ENCODE measurements around the gene SPRYD3. TPM values are rescaled to one million over a fixed set of nuclear protein-coding genes. Genes with fewer than 3 reads are reported as not detected.
A peak's percentile ranks its signal among the peaks of the same experiment; 100 is the strongest.

SPRYD3 gene
- total RNA-seq, 1 experiment from 2014 or later, result 35.2 TPM

DNA sequence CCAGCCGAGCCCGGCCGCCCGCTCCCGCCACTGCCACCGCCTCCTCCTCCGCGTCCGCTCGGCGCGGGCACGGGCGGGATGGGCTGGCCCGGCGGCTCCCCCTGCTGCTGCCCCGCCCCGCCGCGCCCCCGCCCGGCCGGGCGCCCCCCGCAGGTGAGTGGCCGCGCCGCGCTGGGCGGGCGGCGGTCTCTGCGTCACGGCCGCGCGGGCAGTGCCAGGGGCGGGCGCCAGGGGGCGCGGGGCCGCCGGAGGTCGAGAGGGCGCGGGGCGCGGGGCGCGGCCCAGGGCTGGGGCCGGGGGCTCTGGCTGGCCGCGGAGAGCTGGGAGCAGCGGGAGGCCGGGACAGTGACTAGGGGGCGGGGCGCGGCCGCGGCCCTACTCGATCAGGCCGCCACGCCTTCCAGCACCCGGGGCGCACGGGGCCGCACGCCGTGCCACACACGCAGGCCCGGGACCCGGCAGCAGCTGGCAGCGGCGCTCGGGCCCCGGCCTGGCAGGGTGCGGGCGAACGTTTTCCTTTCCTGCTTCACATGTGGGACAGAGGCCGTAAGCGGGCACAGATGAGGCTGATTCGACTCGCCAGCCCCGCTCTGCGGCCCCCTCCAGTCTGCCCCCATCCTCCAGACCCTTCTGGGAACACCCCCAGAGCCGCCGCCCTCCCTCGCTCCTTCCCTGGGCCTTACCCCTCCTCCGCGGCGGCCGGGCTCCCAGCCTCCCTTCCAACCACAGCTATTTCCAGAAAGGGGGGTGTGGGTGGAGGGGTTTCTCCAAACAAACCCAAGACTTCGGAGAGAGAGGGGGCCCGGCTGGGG is 31.8 kb downstream of the SPRYD3 start:
- Mint-ChIP-seq H3K9me3 (ENCODE audit: unreplicated experiment) (no peaks in the 10 kb centered on the region), H3K4me1 (ENCODE audit: insufficient read depth, unreplicated experiment) (peaks cover 46% of the 10 kb centered on the region), H3K27ac (ENCODE audit: low read depth, unreplicated experiment) (peak overlapping the region; percentile 87), H3K4me3 (ENCODE audit: unreplicated experiment) (peak overlapping the region; percentile 80), H3K27me3 (ENCODE audit: insufficient read depth, unreplicated experiment) (no peaks in the 10 kb centered on the region), H3K36me3 (ENCODE audit: insufficient read depth, unreplicated experiment) (peaks cover 19% of the 10 kb centered on the region)
- ChIA-PET CTCF (interaction anchor here (0.5 to 2.0 kb wide), 21 partner anchors 8 to 1582 kb away, joined by 3 to 9 read pairs (median 3); partner anchors contain the start of gene NPFF), POLR2A (interaction anchor here (0.7 to 4.8 kb wide), 13 partner anchors 9 to 900 kb away, joined by 3 to 34 read pairs (median 5); partner anchors contain the start of genes EIF4B, IGFBP6 and SPRYD3)
- DNase-seq (ENCODE audit: unreplicated experiment), result peak; percentile 64
- intact Hi-C loops (cut with micrococcal nuclease), result no loop called here
- no TSS peak for BruUV-seq (replicated peaks)
- TF ChIP-seq, protein P1, sequence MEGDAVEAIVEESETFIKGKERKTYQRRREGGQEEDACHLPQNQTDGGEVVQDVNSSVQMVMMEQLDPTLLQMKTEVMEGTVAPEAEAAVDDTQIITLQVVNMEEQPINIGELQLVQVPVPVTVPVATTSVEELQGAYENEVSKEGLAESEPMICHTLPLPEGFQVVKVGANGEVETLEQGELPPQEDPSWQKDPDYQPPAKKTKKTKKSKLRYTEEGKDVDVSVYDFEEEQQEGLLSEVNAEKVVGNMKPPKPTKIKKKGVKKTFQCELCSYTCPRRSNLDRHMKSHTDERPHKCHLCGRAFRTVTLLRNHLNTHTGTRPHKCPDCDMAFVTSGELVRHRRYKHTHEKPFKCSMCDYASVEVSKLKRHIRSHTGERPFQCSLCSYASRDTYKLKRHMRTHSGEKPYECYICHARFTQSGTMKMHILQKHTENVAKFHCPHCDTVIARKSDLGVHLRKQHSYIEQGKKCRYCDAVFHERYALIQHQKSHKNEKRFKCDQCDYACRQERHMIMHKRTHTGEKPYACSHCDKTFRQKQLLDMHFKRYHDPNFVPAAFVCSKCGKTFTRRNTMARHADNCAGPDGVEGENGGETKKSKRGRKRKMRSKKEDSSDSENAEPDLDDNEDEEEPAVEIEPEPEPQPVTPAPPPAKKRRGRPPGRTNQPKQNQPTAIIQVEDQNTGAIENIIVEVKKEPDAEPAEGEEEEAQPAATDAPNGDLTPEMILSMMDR (IDR thresholded peaks at IDR 0.05; ENCODE audit: unreplicated experiment), result peak; percentile 28

- H3K36me3 Mint-ChIP-seq (ENCODE audit: insufficient read depth, unreplicated experiment), result peaks cover 26% of the 10 kb centered on the region
- no peaks in the 10 kb centered on the region for H3K27me3 Mint-ChIP-seq (ENCODE audit: insufficient read depth, unreplicated experiment)
- POLR2A ChIA-PET, result interaction anchor here (0.5 to 4.8 kb wide), 8 partner anchors 8 to 1092 kb away, joined by 3 to 34 read pairs (median 10); partner anchors contain the start of genes EIF4B, IGFBP6 and SPRYD3
- TF ChIP-seq, protein P1 (IDR thresholded peaks at IDR 0.05; ENCODE audit: unreplicated experiment), result no peak
- peak overlapping the region; percentile 87 for H3K27ac Mint-ChIP-seq (ENCODE audit: low read depth, unreplicated experiment)
- peaks cover 40% of the 10 kb centered on the region for H3K4me1 Mint-ChIP-seq (ENCODE audit: insufficient read depth, unreplicated experiment)
- peak overlapping the region; percentile 80 for H3K4me3 Mint-ChIP-seq (ENCODE audit: unreplicated experiment)
- intact Hi-C loops (cut with micrococcal nuclease), result no loop called here
- CTCF ChIA-PET, result interaction anchor here (0.6 to 1.1 kb wide), 5 partner anchors 29 to 1582 kb away, joined by 3 to 4 read pairs (median 3); partner anchors contain the start of gene NPFF
- DNase-seq (ENCODE audit: unreplicated experiment), result peak; percentile 67
- no peaks in the 10 kb centered on the region for H3K9me3 Mint-ChIP-seq (ENCODE audit: unreplicated experiment)
- BruUV-seq (replicated peaks), result no TSS peak
Measured at GRCh38 chr12:53046655-53047220, 32.5 kb downstream of the SPRYD3 start.

- H3K36me3 Mint-ChIP-seq (ENCODE audit: insufficient read depth, unreplicated experiment), result peaks cover 37% of the 10 kb centered on the region
- intact Hi-C loops (cut with micrococcal nuclease), result no loop called here
- peak overlapping the region; percentile 80 for H3K4me3 Mint-ChIP-seq (ENCODE audit: unreplicated experiment)
- ChIA-PET POLR2A (interaction anchor here (4.8 kb wide), 1 partner anchor 39 kb away, joined by 34 read pairs; the partner anchor contains the start of gene EIF4B), CTCF (no interaction called here)
- no peaks in the 10 kb centered on the region for H3K9me3 Mint-ChIP-seq (ENCODE audit: unreplicated experiment)
- DNase-seq (ENCODE audit: unreplicated experiment), result no peak
- peak overlapping the region; percentile 87 for H3K27ac Mint-ChIP-seq (ENCODE audit: low read depth, unreplicated experiment)
- peaks cover 31% of the 10 kb centered on the region for H3K4me1 Mint-ChIP-seq (ENCODE audit: insufficient read depth, unreplicated experiment)
- BruUV-seq (replicated peaks), result no TSS peak
- TF ChIP-seq, protein P1 (IDR thresholded peaks at IDR 0.05; ENCODE audit: unreplicated experiment), result no peak
- no peaks in the 10 kb centered on the region for H3K27me3 Mint-ChIP-seq (ENCODE audit: insufficient read depth, unreplicated experiment)
Measured at GRCh38 chr12:53045696-53046045, 33.5 kb downstream of the SPRYD3 start.
